ENCODE results near the gene KIRREL3.
A peak's percentile ranks its signal among the peaks of the same experiment; 100 is the strongest.

Gene KIRREL3

DNA sequence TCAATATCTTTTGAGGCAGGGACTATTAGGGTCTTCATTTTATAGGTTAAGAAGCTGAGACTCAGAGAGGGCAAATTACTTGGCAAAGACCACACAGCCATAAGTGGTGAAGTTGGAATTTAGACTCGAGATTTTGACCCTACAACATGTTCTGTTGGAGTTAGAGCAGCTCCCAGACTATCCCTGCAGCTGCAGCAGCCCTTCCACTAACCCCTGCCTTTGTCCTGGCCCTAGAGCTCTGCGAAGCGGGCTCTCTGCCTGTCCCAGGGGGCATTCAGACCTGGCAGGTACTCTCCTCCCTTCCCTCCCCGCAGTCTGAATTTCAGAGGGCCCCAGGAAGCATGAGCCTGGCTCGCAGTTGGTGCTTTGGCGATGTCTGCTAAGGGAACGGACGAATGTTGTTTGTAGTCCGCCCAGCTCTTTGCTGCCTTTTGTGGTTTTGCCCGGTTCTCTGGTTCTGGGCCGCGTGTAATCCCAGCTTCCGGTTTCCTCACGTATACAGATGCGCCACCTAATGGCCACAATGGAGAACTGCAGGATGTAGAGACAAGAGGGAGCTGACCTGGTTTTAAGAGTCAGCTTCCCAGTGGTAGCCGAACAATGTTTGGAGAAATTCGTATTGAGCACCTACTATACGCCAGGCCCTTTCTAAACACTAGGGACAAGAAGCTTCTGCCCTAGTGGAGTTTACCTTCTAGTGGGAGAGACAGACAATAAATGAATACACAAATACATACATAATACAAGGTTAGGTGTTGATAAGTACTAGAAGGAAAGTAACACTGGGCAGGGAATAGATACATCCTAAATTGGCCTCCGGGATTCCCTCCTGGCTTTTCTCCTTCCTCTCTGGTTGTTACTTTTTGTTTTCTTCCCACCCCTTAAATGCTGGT lies 519.9 kb downstream of the KIRREL3 start:
- TF ChIP-seq CTCF (IDR thresholded peaks at IDR 0.05; ENCODE audit: low read depth, low read length): peak; percentile 84
- no peak overlapping the region for H3K4me3 ChIP-seq (ENCODE audit: low read depth, low read length)

GRCh38 chr11:126480015-126480409 lies 520.6 kb downstream of the KIRREL3 start:
- no peak overlapping the region for H3K4me3 ChIP-seq (ENCODE audit: low read depth, low read length)
- no peak for TF ChIP-seq CTCF (IDR thresholded peaks at IDR 0.05; ENCODE audit: low read depth, low read length)

GRCh38 chr11:126479178-126479930 lies 521.2 kb downstream of the KIRREL3 start:
- TF ChIP-seq CTCF (IDR thresholded peaks at IDR 0.05; ENCODE audit: low read depth, low read length): no peak
- no peak overlapping the region for H3K4me3 ChIP-seq (ENCODE audit: low read depth, low read length)

DNA sequence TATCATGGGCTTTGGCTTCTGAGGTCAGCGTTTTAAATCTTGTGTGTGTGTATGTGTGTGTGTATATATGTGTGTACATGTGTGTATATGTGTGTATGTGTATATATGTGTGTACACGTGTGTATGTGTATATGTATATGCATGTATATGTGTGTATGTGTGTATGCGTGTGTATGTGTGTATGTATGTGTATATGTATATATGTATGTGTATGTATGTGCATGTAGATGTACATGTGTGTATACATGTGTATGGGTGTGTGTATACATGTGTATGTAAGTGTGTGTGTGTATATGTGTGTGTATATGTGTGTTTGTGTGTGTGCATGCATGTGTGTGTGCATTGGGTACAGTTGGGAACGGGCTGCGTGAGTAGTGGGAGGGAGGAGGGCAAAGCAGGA lies 522.1 kb downstream of the KIRREL3 start:
- H3K4me3 ChIP-seq (ENCODE audit: low read depth, low read length): no peak overlapping the region
- no peak for TF ChIP-seq CTCF (IDR thresholded peaks at IDR 0.05; ENCODE audit: low read depth, low read length)

DNA sequence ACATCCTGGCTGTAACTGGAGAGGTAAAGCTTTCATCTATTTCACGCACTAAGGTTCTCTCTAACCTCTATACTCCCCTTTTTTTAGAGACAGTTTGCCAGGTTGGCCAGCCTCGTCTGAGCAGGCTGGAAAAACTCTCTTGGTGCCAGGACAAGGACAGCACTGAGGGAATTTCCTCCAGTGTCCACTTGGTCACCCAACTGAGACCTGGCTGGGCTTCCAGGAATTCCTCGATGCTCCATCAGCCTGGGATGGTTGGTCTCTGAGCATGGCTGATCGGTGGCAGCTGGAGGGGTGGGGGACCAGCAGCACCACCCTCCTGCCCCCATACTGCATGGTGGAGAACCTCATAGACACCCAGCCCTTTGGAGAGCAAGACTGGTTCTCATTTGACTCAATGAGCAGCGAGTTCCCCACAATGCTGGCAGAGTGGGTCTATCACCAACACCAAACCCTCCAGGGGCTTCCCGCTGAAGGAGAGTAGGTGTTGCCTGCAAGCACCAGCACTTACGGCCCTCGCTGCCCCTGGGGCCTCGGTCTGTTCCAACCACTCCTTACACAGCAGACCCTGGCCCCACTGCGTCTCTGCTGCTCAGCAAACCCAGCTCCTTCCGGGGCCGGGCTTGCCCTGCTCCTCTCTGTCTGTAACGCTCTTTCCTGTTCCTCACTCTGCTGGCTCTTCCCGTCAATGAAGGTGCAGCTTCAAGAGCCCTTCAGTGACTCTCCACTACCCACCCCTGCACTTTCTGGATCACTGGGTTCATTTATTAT lies 522.9 kb downstream of the KIRREL3 start:
- no peak overlapping the region for H3K4me3 ChIP-seq (ENCODE audit: low read depth, low read length)
- TF ChIP-seq CTCF (IDR thresholded peaks at IDR 0.05; ENCODE audit: low read depth, low read length): no peak

GRCh38 chr11:126476977-126477376 lies 523.6 kb downstream of the KIRREL3 start:
- no peak overlapping the region for H3K4me3 ChIP-seq (ENCODE audit: low read depth, low read length)
- TF ChIP-seq CTCF (IDR thresholded peaks at IDR 0.05; ENCODE audit: low read depth, low read length): no peak

Data from WI38 (cell line).